ENCODE data around the gene HOXA5.

HOXA5 gene

DNA sequence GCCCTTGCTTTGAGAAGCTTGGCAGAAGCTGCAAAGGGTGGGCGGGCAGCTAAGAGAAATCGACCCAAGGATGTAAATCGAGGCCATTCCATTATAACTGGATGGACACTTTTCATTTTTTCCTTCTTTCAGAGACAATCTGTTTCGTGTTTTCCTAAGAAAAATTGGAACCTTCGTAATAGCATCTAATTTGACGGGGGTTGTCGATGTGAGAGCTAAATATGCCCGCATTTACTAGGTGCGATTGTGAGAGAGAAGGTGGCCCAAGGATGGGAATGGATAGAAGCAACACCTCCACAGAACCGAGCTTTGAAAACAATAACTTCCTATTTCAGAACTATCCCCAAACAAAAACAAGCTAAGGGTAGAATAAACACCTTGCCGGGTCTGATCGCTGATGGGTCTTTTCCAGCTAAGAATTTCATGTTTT is 12.1 kb downstream of the HOXA5 start:
- DNase-seq, result no peak

- DNase-seq, result no peak
These were observed 12.7 kb downstream of the HOXA5 start, which contains the start of gene HOXA4 for GRCh38 chr7:27130540-27131389. Gene HOXA4 (minus strand): TSS chr7:27130757. CDS start chr7:27130733, 24 bp downstream.

DNA sequence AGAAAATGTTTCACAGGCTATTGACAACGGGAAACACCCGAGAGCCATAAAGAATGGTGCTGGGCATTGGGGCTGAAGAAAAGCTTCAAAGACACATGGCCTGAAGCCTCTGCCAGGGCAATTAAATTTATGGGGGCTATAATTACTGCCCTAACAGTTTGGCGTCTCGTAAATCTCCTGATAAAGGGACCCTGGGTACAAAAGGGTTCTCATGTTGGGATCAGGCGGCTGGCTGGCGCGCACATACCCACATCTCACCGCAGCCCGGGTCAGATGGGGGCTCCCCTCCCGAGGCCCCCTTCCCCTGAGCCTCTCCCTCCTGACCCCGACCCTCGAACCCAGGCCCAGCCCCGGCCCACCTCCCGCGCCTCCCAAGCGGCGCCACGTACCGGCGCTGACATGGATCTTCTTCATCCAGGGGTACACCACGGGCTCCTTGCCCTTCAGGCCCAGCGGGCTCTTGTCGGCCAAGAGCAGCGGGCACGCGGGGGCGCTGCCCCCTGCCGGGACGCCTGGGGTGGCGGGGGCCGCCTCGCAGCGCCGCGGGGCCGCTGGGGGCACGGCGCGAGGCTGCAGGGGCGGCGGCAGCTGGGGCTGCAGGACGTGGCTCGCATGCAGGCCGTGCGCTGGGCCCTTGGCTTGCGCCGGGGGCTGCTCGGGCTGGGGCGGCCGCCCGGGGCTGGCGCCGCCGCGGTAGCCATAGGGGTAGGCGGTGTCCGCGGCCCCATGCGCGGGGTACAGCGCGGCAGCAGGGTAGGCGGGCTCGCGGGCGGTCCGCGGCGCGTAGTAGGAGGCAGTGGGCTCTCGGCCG is 13.5 kb downstream of the HOXA5 start:
- DNase-seq, result no peak

DNA sequence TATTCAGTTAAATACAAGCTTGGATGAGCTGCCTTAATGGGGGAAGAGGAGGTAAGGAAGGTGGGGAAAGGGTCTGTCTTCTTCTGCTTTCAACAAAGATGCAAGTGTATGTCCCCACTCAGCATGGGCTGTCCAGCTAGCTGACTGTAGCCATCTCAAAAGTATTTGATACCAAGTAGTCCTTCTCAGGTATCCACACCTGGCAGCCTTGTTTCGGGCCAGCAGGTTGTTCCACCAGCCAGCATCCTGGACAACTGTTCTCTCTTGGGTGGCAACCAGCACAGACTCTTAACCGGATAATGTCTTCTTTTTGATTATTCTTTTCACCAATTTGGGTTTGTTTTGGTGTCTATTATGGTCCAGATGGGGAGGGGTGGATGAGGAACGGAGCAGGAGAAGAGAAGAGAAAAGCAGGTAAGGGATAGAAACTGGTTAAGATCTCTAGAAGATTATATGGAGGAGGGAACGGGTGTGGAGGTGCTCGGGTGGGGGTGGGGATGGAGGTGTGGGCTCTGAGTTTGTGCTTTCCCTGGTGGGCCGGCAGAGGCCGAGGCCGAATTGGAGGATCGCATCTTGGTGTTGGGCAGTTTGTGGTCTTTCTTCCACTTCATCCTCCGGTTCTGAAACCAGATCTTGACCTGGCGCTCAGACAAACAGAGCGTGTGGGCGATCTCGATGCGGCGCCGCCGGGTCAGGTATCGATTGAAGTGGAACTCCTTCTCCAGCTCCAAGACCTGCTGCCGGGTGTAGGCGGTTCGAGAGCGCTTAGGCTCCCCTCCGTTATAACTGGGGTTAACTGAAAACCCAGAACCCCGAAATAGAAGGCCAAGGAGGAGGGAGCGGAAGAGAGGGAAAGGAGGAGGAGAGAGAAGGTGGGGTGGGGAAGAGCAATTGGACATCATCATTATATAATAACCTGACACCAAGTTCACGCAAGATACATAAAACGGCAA is 14.4 kb downstream of the HOXA5 start:
- no peak for DNase-seq

- no peak for DNase-seq
These were observed 15.4 kb downstream of the HOXA5 start for GRCh38 chr7:27128034-27128433.

DNA sequence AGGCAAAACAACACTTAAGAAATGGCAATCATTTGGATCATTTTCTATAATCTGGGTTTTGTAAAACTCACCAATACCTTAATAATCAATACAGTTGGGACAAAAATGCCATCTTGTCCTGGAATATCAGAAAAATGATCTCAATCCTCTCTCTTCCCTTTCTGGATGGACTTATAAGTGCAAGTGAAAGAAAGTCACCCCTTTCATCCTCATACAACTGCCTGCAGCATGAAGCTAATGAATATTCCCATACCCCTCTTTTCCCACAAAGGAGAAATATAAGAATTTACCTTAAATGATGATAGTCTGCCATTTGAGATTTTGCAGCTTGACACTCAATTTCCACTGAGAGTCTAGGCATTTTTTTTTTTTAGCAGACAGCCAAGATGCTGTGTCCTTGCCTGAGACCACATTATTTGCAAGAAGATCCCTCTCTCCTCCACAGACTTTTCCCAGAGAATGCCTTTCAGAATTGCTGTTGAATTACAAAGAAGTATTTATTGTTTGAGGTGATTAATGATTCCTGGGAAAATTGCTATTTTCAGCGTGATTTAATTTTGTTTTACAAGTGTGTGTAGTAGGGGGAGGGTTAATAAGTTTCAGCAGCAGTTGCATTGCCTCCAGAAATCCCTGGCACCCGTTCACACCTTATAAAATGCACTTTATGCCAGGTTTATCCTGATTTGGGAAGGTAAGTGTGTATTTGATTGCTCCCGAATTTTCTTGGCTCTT is 16.7 kb downstream of the HOXA5 start:
- DNase-seq, result no peak

DNA sequence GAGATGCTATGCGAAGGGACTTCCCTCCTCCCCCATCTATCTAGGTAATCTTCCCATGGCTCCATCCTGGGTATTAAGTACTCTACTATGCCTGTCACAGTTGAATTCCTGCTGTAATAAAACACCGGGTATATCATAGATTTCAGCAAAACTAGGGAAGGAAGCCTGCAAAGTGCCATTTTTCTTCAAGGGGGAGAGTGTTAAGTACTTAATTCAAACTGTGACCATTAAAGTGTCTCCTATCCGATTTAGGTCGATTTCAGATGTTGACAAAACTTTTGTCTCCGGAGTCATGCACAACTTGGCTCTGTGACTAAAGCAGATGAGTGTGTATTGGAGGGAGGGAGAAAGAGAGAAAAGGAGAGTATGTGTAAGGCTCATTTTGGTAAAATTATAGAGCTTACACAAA is 17.5 kb downstream of the HOXA5 start:
- no peak for DNase-seq

DNA sequence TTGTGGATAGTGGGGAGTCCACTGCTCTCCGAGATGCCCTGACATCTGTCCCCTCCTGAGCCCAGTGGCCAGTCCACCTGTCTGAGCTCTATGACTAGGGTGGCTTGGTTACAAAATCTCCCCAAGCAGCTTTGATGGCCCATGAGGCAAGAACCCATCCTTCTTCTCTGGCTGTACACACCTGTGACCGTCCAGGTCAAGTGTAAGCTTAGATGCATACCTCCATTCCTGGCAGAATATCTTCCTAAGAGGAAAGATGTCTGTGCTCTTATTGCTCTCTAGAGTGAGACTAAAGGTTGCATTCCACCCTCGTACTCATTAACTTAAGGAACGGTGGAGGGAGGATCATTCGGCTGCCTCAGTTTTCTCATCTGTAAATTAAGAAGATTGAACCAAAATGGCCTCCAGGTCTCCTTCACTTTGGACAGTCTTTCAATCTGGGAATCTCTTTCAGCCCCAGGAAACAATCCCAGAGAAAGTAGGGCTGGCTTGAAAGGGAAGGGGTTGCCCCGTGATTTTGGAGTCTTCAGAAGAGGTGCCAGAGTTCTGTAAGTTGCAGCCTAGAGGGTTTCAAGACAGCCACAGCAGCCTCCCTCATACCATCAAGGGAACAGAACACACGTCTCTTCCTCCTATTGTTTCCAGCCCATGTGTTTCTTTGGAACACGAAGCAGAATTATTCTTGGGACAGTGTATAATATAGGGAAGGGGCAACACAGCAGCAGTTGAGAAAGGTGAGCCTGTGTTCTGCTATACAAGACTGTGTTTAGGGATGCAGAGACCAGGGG is 18.4 kb downstream of the HOXA5 start:
- DNase-seq, result no peak

- no peak for DNase-seq
These were observed 19.2 kb downstream of the HOXA5 start for GRCh38 chr7:27124096-27124901.

GRCh38 chr7:27123477-27124053 is 19.9 kb downstream of the HOXA5 start:
- no peak for DNase-seq

DNA sequence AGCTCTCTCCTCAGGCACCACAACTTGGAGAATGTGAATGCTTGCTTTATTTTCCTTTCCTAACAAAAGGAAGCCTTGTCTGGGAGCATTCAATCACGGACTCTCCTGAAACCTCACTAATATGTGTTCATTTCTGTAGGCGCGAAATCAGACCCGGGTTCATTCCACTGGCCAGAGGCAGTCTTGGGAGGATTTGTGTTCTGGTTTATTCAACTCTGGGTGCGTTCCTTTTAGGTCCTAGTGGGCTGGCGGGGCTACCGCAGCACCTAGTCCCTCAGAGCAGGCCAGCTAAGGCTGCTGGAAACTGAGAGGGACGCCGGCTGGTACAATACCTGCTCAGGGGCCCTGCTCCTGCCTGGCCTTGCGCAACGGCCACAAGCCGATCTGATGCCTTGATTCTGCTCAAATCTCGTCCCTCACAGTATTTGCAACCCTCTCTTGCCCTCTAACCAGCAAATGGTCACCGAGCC is 20.4 kb downstream of the HOXA5 start:
- no peak for DNase-seq

- DNase-seq, result no peak
These were observed 21.2 kb downstream of the HOXA5 start for GRCh38 chr7:27122077-27122910.

DNA sequence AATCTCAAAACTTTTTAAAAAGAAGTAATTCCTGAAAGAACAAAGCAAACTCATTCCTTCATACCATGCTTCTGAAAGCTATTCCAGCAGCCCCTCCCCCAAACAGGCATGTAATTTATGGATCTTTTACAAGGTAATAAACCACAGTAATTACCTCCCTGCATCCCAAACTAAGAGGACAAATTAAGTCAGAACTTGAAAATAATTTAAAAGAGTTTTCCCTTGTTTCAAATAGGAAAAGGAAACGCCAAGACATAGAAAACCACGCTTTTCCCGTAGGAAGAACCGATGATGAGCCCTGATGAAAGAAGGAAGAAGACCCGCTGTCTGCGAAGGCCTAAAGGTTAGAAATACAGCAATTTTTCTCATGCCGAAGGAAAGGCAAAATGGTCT is 21.8 kb downstream of the HOXA5 start:
- no peak for DNase-seq

DNA sequence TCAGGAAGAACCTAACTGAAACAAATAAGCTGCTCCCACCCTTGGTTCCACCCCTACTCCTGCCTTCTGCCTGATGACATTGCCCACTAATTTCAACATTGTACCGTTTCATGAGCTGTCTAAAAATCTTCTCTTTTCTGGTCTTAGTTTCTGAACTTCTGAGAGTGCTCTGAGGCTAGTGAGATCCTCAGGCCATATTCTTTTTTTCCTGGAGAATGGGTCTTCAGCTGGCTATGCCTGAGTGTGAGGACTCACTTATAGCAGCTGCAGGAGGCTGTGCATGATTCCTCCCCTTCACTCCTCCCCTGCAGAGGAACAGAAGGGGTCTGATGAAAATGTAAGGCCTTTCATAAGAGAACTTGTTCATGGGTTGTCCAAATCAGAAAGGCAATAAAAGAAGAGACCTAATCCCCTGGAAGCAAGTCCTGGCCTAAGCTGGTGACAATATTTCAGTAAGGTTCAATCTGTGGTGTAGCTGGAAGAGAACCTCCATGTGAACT is 24.0 kb downstream of the HOXA5 start:
- no peak for DNase-seq

DNA sequence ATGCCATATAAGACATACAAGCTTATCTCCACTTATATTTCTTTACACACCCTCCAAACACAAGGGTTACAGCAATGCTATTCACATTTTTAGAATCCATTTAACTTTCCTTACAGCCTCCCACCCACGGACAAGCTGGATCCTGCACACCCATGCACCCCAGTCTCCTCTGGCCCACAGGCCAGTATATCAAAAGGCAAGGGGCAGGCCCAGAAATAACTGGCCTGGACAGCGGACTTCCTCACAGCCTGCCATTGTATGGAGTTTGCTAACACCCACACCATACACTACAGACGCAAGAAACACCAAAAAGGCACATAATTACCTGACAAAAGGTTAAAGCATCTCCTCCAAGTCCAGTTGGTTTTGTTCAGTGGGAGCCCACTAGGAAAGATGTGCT is 24.9 kb downstream of the HOXA5 start:
- DNase-seq, result no peak

DNA sequence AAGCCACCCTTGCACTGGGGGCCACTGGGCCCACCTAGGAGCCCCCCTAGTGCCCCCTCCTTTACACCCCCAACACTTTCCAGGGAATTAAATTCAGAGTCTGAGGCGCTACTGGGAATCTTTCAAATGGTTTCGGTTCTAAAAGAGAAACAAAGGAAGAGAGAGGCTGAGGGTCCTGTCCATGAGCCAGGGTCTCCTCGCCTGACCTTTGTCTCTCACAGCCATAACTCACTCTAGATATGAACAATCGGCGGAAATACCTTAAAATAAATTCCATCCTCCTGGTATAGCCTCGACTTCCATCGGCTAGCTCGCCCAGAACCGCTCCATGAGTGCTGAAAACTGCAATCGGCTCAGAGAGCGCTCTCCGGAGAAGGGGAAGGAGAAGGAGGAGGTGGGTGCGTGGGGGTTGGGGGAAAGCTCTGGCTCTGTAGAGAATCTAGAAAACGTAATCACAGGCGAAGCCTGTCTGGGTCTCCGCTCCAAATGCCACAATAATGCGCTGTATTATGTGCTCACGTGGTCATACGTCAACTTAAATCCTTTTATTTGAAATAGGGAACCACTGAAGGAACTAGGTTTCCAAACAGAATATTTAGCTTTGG is 25.5 kb downstream of the HOXA5 start:
- DNase-seq, result no peak

- no peak for DNase-seq
These were observed 26.3 kb downstream of the HOXA5 start for GRCh38 chr7:27116962-27117886.

Data from NCI-H2029 (cell line).